Ishikawa (cell line): ENCODE results near the gene TNFSF13B.

ENCODE experiments used
- CEBPB ChIP-seq: IDR thresholded peaks from 2 replicates; pipeline ENCODE4 v1.6.1; 2012
- CREB1 ChIP-seq: IDR thresholded peaks from 2 replicates; pipeline ENCODE4 v1.6.1; 2012; ENCODE audit warnings: low read depth
- EGR1 ChIP-seq: IDR thresholded peaks from 2 replicates; pipeline ENCODE4 v1.6.1; 2012
- EP300 ChIP-seq: IDR thresholded peaks from 2 replicates; pipeline ENCODE4 v1.6.1; 2012; ENCODE audit warnings: borderline replicate concordance
- FOXM1 ChIP-seq: IDR thresholded peaks from 2 replicates; pipeline ENCODE4 v1.6.1; 2012; ENCODE audit warnings: low read depth, borderline replicate concordance
- NFIC ChIP-seq: IDR thresholded peaks from 2 replicates; pipeline ENCODE4 v1.6.1; 2012
- RAD21 ChIP-seq: IDR thresholded peaks from 2 replicates; pipeline ENCODE4 v1.6.1; 2012; ENCODE audit warnings: low read depth
- REST ChIP-seq: IDR thresholded peaks from 2 replicates; pipeline ENCODE4 v1.6.1; 2012; ENCODE audit warnings: low read depth, mild to moderate bottlenecking
- TAF1 ChIP-seq: IDR thresholded peaks from 2 replicates; pipeline ENCODE4 v1.6.1; 2012; ENCODE audit warnings: low read depth, mild to moderate bottlenecking
- TCF12 ChIP-seq: IDR thresholded peaks from 2 replicates; pipeline ENCODE4 v1.6.1; 2012; ENCODE audit warnings: low read depth
- TEAD4 ChIP-seq: IDR thresholded peaks from 2 replicates; pipeline ENCODE4 v1.6.1; 2012
- USF1 ChIP-seq: IDR thresholded peaks from 2 replicates; pipeline ENCODE4 v1.6.1; 2012
- YY1 ChIP-seq: IDR thresholded peaks from 2 replicates; pipeline ENCODE4 v1.6.1; 2012; ENCODE audit warnings: low read depth
- ZBTB7A ChIP-seq: IDR thresholded peaks from 2 replicates; pipeline ENCODE4 v1.6.1; 2012; ENCODE audit warnings: low read depth
- TF ChIP-seq, protein P1 (sequence below): IDR thresholded peaks from 2 replicates; pipeline ENCODE4 v1.6.1; 2012

Gene TNFSF13B, protein sequence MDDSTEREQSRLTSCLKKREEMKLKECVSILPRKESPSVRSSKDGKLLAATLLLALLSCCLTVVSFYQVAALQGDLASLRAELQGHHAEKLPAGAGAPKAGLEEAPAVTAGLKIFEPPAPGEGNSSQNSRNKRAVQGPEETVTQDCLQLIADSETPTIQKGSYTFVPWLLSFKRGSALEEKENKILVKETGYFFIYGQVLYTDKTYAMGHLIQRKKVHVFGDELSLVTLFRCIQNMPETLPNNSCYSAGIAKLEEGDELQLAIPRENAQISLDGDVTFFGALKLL

DNA sequence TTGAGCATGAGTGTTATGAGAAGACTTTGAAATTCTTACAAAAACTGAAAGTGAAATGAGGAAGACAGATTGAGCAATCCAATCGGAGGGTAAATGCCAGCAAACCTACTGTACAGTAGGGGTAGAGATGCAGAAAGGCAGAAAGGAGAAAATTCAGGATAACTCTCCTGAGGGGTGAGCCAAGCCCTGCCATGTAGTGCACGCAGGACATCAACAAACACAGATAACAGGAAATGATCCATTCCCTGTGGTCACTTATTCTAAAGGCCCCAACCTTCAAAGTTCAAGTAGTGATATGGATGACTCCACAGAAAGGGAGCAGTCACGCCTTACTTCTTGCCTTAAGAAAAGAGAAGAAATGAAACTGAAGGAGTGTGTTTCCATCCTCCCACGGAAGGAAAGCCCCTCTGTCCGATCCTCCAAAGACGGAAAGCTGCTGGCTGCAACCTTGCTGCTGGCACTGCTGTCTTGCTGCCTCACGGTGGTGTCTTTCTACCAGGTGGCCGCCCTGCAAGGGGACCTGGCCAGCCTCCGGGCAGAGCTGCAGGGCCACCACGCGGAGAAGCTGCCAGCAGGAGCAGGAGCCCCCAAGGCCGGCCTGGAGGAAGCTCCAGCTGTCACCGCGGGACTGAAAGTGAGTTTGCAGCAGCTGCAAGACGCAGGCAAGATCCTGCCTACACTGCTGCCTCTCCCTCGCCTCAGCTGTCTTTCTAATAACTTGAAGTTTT lies at the start of gene TNFSF13B:
TSS of gene TNFSF13B (plus strand) at position 118 of the 728 bp plus-strand sequence. CDS start at position 296, 178 bp downstream.
- TF ChIP-seq REST (no peak), TEAD4 (no peak), USF1 (no peak), RAD21 (no peak), NFIC (no peak), YY1 (no peak), EP300 (no peak), TCF12 (no peak), CREB1 (no peak), TAF1 (no peak), CEBPB (no peak), FOXM1 (no peak), ZBTB7A (no peak), EGR1 (no peak)
- TF ChIP-seq, protein P1, sequence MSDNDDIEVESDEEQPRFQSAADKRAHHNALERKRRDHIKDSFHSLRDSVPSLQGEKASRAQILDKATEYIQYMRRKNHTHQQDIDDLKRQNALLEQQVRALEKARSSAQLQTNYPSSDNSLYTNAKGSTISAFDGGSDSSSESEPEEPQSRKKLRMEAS = no peak

GRCh38 chr13:108220041-108220440 lies 49.5 kb upstream of the TNFSF13B start:
- 0 out of 2 replicates have a peak, but pooled peaks have one; percentile 36 for TF ChIP-seq NFIC
- no peak for TF ChIP-seq ZBTB7A

- TF ChIP-seq TEAD4 (no peak), EGR1 (no peak), EP300 (no peak), FOXM1 (no peak), YY1 (no peak), CEBPB (no peak), RAD21 (no peak), NFIC (no peak), TCF12 (no peak), USF1 (no peak)
- TF ChIP-seq, protein P1 = no peak
Observed at GRCh38 chr13:108223687-108224503, 45.6 kb upstream of the TNFSF13B start.

DNA sequence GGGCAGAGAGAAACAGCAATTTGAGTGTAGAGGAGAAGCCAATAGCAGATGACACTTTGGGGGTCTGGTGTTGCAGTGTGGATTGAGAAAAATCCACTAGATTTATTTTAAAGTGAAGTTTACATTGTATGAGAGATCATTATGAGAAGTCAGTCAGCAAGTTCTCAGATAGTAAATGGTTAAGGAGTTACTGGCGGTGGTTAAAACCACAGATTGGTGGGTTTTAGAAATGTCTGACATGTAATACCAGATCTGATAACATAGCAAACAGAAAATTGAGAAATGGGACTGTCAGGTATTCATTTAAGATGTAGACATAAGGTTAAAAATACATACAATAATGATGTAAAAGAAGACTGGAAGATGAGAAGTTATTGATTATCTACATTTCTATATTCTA lies 44.1 kb upstream of the TNFSF13B start:
- TF ChIP-seq NFIC (no peak), RAD21 (no peak), TAF1 (no peak), YY1 (no peak), CEBPB (no peak)

- TF ChIP-seq TEAD4 (no peak), EGR1 (no peak), EP300 (no peak), YY1 (no peak), RAD21 (no peak), CREB1 (no peak), TAF1 (no peak), REST (no peak), FOXM1 (no peak), NFIC (no peak), ZBTB7A (no peak), TCF12 (no peak)
- TF ChIP-seq, protein P1 = no peak
Observed at GRCh38 chr13:108226184-108226583, 43.3 kb upstream of the TNFSF13B start.
